Measurements from ENCODE around the gene BCL10.

The BCL10 gene

GRCh38 chr1:85276215-85276977 lies at the start of gene BCL10:
BCL10 (minus strand) TSS chr1:85276632; CDS start chr1:85276352, 280 bp downstream.
- DNase-seq: peak; percentile 97

GRCh38 chr1:85325920-85326319 lies 49.5 kb upstream of the BCL10 start:
- DNase-seq: no peak

GRCh38 chr1:85323770-85324169 lies 47.3 kb upstream of the BCL10 start:
- no peak for DNase-seq

- no peak for DNase-seq
Observed at GRCh38 chr1:85322655-85323054, 46.2 kb upstream of the BCL10 start.

GRCh38 chr1:85321237-85321964 lies 45.0 kb upstream of the BCL10 start:
- DNase-seq: no peak

GRCh38 chr1:85320371-85321131 lies 44.1 kb upstream of the BCL10 start:
- no peak for DNase-seq

GRCh38 chr1:85319931-85320330 lies 43.5 kb upstream of the BCL10 start:
- DNase-seq: no peak

GRCh38 chr1:85319491-85319890 lies 43.1 kb upstream of the BCL10 start:
- no peak for DNase-seq

- no peak for DNase-seq
Observed at GRCh38 chr1:85318217-85318616, 41.8 kb upstream of the BCL10 start.

- no peak for DNase-seq
Observed at GRCh38 chr1:85317560-85317959, 41.1 kb upstream of the BCL10 start.

GRCh38 chr1:85316321-85316720 lies 39.9 kb upstream of the BCL10 start:
- DNase-seq: no peak

- no peak for DNase-seq
Observed at GRCh38 chr1:85315789-85316188, 39.4 kb upstream of the BCL10 start.

- DNase-seq: no peak
Observed at GRCh38 chr1:85314726-85315125, 38.3 kb upstream of the BCL10 start.

GRCh38 chr1:85313888-85314696 lies 37.7 kb upstream of the BCL10 start:
- DNase-seq: no peak

GRCh38 chr1:85311818-85312217 lies 35.4 kb upstream of the BCL10 start:
- DNase-seq: no peak

- DNase-seq: no peak
Observed at GRCh38 chr1:85308833-85309350, 32.5 kb upstream of the BCL10 start.

- DNase-seq: peak; percentile 48
Observed at GRCh38 chr1:85307987-85308832, 31.8 kb upstream of the BCL10 start.

GRCh38 chr1:85306236-85306635 lies 29.8 kb upstream of the BCL10 start:
- DNase-seq: no peak

GRCh38 chr1:85303440-85304162 lies 27.2 kb upstream of the BCL10 start:
- DNase-seq: no peak

- no peak for DNase-seq
Observed at GRCh38 chr1:85300140-85300539, 23.7 kb upstream of the BCL10 start.
